Activated CD4-positive, alpha-beta T cell treated with anti-CD3 and anti-CD28 coated beads, Interleukin-2, amount 50 U/mL, for 48 hours (primary cell): ENCODE measurements around the gene CAMK2N2.
A peak's percentile ranks its signal among the peaks of the same experiment; 100 is the strongest.

Experiments
- DNase-seq, 2 experiments: peaks; one replicate each; pipeline ENCODE4 v3.0.0-alpha.2; 2020

Gene CAMK2N2

GRCh38 chr3:184239708-184240107 is 21.6 kb downstream of the CAMK2N2 start:
- DNase-seq, result no peak

GRCh38 chr3:184239221-184239620 is 22.1 kb downstream of the CAMK2N2 start:
- DNase-seq, result no peak

GRCh38 chr3:184238246-184238818 is 23.0 kb downstream of the CAMK2N2 start:
- no peak for DNase-seq

- DNase-seq, result no peak
Measured at GRCh38 chr3:184237807-184238206, 23.5 kb downstream of the CAMK2N2 start.

- no peak for DNase-seq
Measured at GRCh38 chr3:184237211-184237610, 24.1 kb downstream of the CAMK2N2 start.

- DNase-seq, result no peak
Measured at GRCh38 chr3:184236636-184237035, 24.7 kb downstream of the CAMK2N2 start.

GRCh38 chr3:184236033-184236410 is 25.3 kb downstream of the CAMK2N2 start:
- DNase-seq, result no peak

- no peak for DNase-seq
Measured at GRCh38 chr3:184235381-184236032, 25.8 kb downstream of the CAMK2N2 start.

- no peak for DNase-seq
Measured at GRCh38 chr3:184234671-184235380, 26.5 kb downstream of the CAMK2N2 start.

- DNase-seq, result no peak
Measured at GRCh38 chr3:184234224-184234623, 27.1 kb downstream of the CAMK2N2 start.

- DNase-seq, result no peak
Measured at GRCh38 chr3:184233127-184233843, 28.1 kb downstream of the CAMK2N2 start.

- no peak for DNase-seq
Measured at GRCh38 chr3:184231671-184232070, 29.7 kb downstream of the CAMK2N2 start.

GRCh38 chr3:184230603-184231528 is 30.5 kb downstream of the CAMK2N2 start:
- no peak for DNase-seq

- DNase-seq, result no peak
Measured at GRCh38 chr3:184230081-184230602, 31.2 kb downstream of the CAMK2N2 start.

GRCh38 chr3:184229394-184230080 is 31.8 kb downstream of the CAMK2N2 start, which contains the start of gene VWA5B2:
Gene VWA5B2 (plus strand): TSS chr3:184229585. CDS start chr3:184230529, 944 bp downstream.
- DNase-seq, result peak; percentile 62 to 71

GRCh38 chr3:184228376-184229137 is 32.8 kb downstream of the CAMK2N2 start:
- DNase-seq, result no peak

- peak; percentile 47 to 62 for DNase-seq
Measured at GRCh38 chr3:184227481-184227935, 33.8 kb downstream of the CAMK2N2 start.

- DNase-seq, result no peak
Measured at GRCh38 chr3:184223946-184224345, 37.4 kb downstream of the CAMK2N2 start.

GRCh38 chr3:184222521-184222920 is 38.8 kb downstream of the CAMK2N2 start:
- DNase-seq, result no peak

GRCh38 chr3:184218814-184219213 is 42.5 kb downstream of the CAMK2N2 start:
- DNase-seq, result no peak

GRCh38 chr3:184211718-184212117 is 49.6 kb downstream of the CAMK2N2 start:
- DNase-seq, result no peak
